Retinal pigment epithelial cell (primary cell): ENCODE data around the gene GEN1.

ENCODE experiments used
- DNase-seq: peaks from one replicate; pipeline ENCODE4 v3.0.0-alpha.2; 2010; ENCODE audit warnings: low read depth
- H3K4me3 ChIP-seq: 2 replicates; pipeline ENCODE4 v1.5.1; 2011; ENCODE audit warnings: mild to moderate bottlenecking, low read length, control low read depth, moderate library complexity
- TF ChIP-seq, protein P1 (sequence below): conservative IDR thresholded peaks from 2 replicates; pipeline ENCODE4 v1.5.1; 2011; ENCODE audit warnings: low read depth, low read length, control low read depth, inconsistent platforms

The GEN1 gene

DNA sequence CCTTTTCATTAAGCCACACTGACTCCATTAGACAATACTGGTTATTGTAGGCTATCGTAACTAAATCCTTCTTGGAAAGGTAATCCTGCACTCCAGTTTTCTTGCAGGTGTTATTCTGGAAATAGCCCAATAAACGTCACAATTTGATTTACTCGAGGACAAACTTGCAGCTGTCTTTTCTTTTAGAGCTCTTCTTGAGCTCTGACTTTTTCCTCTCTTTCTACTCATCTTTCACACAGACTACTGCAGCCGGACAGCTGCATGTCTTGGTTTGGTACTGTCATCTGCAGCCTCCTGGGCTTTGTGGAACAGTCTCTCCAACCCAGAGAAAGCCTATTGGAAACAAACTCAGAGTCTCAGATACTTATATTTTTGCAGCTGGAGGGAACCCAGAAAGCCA, 39.4 kb downstream of the GEN1 start:
- no peak overlapping the region for H3K4me3 ChIP-seq
- TF ChIP-seq, protein P1, sequence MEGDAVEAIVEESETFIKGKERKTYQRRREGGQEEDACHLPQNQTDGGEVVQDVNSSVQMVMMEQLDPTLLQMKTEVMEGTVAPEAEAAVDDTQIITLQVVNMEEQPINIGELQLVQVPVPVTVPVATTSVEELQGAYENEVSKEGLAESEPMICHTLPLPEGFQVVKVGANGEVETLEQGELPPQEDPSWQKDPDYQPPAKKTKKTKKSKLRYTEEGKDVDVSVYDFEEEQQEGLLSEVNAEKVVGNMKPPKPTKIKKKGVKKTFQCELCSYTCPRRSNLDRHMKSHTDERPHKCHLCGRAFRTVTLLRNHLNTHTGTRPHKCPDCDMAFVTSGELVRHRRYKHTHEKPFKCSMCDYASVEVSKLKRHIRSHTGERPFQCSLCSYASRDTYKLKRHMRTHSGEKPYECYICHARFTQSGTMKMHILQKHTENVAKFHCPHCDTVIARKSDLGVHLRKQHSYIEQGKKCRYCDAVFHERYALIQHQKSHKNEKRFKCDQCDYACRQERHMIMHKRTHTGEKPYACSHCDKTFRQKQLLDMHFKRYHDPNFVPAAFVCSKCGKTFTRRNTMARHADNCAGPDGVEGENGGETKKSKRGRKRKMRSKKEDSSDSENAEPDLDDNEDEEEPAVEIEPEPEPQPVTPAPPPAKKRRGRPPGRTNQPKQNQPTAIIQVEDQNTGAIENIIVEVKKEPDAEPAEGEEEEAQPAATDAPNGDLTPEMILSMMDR = no peak
- no peak for DNase-seq

DNA sequence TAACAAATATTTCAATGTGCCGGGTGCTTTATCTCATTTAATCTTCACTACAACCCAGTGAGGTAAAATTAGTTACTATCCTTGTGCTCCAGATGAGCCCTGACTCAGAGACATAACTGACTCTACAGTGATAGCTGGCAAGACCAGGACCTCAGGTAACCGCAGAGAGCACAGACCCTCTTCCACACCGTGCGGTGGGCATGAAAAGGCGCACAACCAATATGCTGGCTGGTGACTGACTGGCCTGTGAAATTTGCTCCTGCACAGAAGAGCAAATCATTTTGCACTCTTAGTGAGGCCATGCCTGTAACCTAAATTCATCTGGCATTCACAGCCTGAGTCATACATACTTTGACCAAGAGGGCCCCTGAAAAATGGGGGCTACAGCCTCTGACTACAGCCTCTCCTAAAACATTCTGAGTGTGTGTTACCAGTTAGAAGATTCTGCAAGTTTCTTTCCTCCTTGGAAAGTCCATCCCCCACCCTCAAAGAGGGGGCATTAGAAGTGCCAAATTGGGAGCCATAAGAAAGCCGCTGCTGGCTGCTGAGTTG, 39.9 kb downstream of the GEN1 start:
- TF ChIP-seq, protein P1 = no peak
- no peak for DNase-seq
- no peak overlapping the region for H3K4me3 ChIP-seq

DNA sequence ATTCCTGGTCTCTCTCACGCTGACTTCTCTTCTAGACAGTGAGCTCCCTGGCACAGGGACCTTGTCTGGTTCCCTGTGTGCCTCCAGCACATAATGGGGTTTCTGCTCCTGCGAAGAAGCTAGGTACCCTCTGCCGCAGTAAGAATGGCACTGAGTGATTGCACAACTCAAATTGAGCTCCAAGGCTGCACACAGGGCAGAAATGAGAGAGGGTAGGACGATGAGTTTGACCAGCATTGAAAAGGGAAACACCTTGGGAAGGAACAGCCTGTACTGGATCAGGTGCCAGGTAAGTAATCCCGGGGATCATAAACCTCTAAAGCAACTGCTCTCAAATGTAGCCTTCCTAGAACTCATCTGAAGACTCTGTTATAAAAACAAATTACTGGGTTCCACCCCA, 41.4 kb downstream of the GEN1 start:
- TF ChIP-seq, protein P1 = no peak
- H3K4me3 ChIP-seq = no peak overlapping the region

DNA sequence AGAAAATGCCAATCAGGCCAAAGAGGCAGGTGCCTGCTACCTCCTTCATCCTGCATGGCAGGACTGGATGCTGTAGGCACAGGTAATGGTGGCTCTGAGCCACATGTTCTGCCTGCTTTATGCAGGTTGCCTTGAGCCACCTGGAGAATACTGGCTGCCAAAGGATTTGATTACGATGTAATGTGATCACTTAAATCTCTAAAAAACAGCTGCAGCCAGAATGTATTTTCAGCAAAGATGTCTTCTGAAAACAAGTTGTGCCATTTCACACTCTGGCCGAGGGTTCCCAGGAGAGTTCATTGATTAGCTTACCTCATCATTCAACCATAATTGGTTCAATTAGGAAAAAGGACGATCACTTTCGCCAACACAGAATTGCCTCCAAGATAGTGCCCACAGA, 44.4 kb downstream of the GEN1 start:
- TF ChIP-seq, protein P1 = no peak
- no peak for DNase-seq
- no peak overlapping the region for H3K4me3 ChIP-seq

More for the DNA sequence above, 41.4 kb downstream of the GEN1 start:
- DNase-seq = no peak

DNA sequence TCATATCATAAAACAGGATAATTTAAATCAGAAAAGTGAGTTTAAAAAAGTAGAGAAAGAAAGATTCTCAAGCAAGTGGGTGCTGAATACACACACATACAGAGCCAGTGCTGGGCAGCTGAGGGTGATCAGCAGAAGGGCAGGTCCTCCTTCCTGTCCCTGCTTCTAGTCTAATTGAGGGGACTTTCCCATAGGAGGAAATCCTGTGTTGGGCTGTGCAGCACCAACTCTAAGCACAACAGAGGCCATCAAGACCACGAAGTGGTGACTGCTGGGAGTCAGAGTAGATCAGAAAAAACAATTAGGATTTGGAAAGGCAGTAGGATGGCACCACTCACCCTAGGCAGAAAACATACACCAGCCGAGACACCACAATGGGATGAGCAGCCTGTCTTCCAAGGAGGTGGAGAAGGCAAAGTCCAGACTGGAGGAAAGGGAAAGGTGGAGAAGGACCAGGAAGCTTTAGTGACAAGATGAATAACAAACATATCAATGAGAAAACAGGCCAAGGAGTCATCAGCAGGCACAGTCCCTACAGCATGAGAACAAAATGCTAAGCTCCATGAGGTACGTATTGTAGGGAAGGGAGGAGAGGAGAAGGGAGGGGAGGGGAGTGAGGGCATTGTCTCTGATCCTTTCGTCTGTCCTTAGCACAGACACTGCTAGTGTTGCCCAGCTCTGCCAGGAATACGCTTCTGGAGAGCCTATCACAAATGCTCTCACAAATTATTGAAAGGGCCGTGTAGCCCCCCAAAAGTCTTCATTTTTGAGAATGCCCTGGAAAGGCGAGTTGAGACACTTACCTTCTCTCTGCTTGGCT, 45.6 kb downstream of the GEN1 start:
- H3K4me3 ChIP-seq = no peak overlapping the region
- no peak for DNase-seq
- TF ChIP-seq, protein P1 = no peak

DNA sequence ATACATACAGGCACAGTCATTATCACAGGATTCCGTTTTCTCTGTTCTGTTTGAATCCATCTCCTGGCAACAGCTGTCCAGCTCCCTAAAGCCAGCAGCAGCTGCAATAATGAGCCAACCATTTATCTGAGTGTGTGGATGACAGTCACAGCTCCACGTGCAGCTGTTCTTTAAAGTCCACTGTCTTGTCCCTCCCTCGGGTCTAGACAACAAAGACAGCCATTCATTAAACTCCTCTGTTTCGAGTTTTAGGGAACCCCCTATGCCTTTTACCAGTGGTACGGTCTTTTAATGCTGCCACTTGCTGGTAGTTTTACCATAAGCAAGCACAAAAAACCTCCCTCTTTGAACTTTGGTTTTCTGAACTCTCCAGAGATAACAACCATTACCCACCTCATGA, 46.3 kb downstream of the GEN1 start:
- no peak for DNase-seq
- TF ChIP-seq, protein P1 = no peak

More for the DNA sequence above, 46.3 kb downstream of the GEN1 start:
- no peak overlapping the region for H3K4me3 ChIP-seq
